Erythroblast (primary cell): Measurements from ENCODE around the gene SALL4.

Experiments
- GATA1 ChIP-seq: IDR thresholded peaks from 2 replicates; pipeline ENCODE4 v1.6.1; 2011; ENCODE audit warnings: low read depth, mild to moderate bottlenecking, control low read depth, low read length, moderate library complexity
- POLR2A ChIP-seq: IDR thresholded peaks from 2 replicates; pipeline ENCODE4 v1.6.1; 2011; ENCODE audit warnings: mild to moderate bottlenecking, low read length

GRCh38 chr20:51756653-51757052 lies 45.7 kb downstream of the SALL4 start:
- TF ChIP-seq POLR2A (no peak), GATA1 (no peak)
